ENCODE results near the gene KIF2C. TPM values are rescaled to one million over a fixed set of nuclear protein-coding genes. Genes with fewer than 3 reads are reported as not detected.
"Not testable (repeated sequence)": the region's sequence is repeated elsewhere in the genome, so short reads cannot be mapped to it uniquely, and the experiment has no call there.

KIF2C gene
- total RNA-seq, 3 donors from 2014 or later, result 0.73 to 2.6 (median 0.98) TPM

GRCh38 chr1:44733365-44733764, 6.3 kb upstream of the KIF2C start:
- H3K36me3 ChIP-seq, result no peaks in the 10 kb centered on the region
- no peaks in the 10 kb centered on the region for H3K9me3 ChIP-seq
- H3K4me3 ChIP-seq, result no peak overlapping the region
- H3K27me3 ChIP-seq, result no peaks in the 10 kb centered on the region
- intact Hi-C loops (cut with DNase I; ENCODE audit: low total_unique reads), result loop anchor here (2.0 kb wide), 1 partner anchor 43 kb away; no protein-coding TSS in a partner anchor
- H3K27ac ChIP-seq, result peak overlapping the region; percentile 46 to 67
- TF ChIP-seq POLR2A (IDR thresholded peaks at IDR 0.05), result no peak
- TF ChIP-seq CTCF (IDR thresholded peaks at IDR 0.05), result no peak
- TF ChIP-seq POLR2AphosphoS5 (IDR thresholded peaks at IDR 0.05), result no peak
- H3K4me1 ChIP-seq, result no peaks in the 10 kb centered on the region
- peak in 1 of 2 donors; percentile 45 for DNase-seq (ENCODE audit: low spot score in 2 of 2)

- H3K4me1 ChIP-seq, result no peaks in the 10 kb centered on the region
- DNase-seq (ENCODE audit: low spot score in 2 of 2), result no peak
- no peak overlapping the region for H3K4me3 ChIP-seq
- H3K27me3 ChIP-seq, result no peaks in the 10 kb centered on the region
- H3K9me3 ChIP-seq, result no peaks in the 10 kb centered on the region
- intact Hi-C loops (cut with DNase I; ENCODE audit: low total_unique reads), result loop anchor here (2.0 kb wide), 1 partner anchor 43 kb away; no protein-coding TSS in a partner anchor
- no peaks in the 10 kb centered on the region for H3K36me3 ChIP-seq
- peak overlapping the region; percentile 46 to 67 for H3K27ac ChIP-seq
- TF ChIP-seq POLR2A (IDR thresholded peaks at IDR 0.05) (no peak), CTCF (IDR thresholded peaks at IDR 0.05) (no peak), POLR2AphosphoS5 (IDR thresholded peaks at IDR 0.05) (no peak)
These were observed 5.9 kb upstream of the KIF2C start for GRCh38 chr1:44733784-44734183.

- no peak for TF ChIP-seq POLR2AphosphoS5 (IDR thresholded peaks at IDR 0.05)
- intact Hi-C loops (cut with DNase I; ENCODE audit: low total_unique reads), result loop anchor here (5.0 kb wide), 1 partner anchor 879 kb away; no protein-coding TSS in a partner anchor
- Histone ChIP-seq H3K4me1 (peaks cover 0 to 6% of the 10 kb centered on the region in 2 donors), H3K27ac (no peak overlapping the region), H3K36me3 (no peaks in the 10 kb centered on the region), H3K9me3 (no peaks in the 10 kb centered on the region), H3K4me3 (no peak overlapping the region), H3K27me3 (no peaks in the 10 kb centered on the region)
- DNase-seq (ENCODE audit: low spot score in 2 of 2), result no peak
These were observed 3.6 kb upstream of the KIF2C start for GRCh38 chr1:44735992-44736391.

GRCh38 chr1:44738953-44739306, 707 bp upstream of the KIF2C start:
- H3K9me3 ChIP-seq, result not testable (repeated sequence)
- intact Hi-C loops (cut with DNase I; ENCODE audit: low total_unique reads), result loop anchor here (5.0 kb wide), 1 partner anchor 882 kb away; no protein-coding TSS in a partner anchor
- H3K27ac ChIP-seq, result peak overlapping the region; percentile 83 to 86

GRCh38 chr1:44740179-44740617, 561 bp downstream of the KIF2C start:
- Histone ChIP-seq H3K36me3 (no peaks in the 10 kb centered on the region), H3K9me3 (no peaks in the 10 kb centered on the region), H3K4me1 (peaks cover 0 to 6% of the 10 kb centered on the region in 2 donors), H3K27me3 (no peaks in the 10 kb centered on the region), H3K27ac (peak overlapping the region; percentile 83 to 86), H3K4me3 (peak overlapping the region; percentile 47 to 64 (median 56))
- DNase-seq (ENCODE audit: low spot score in 2 of 2), result no peak
- intact Hi-C loops (cut with DNase I; ENCODE audit: low total_unique reads), result no loop called here
- TF ChIP-seq POLR2AphosphoS5 (IDR thresholded peaks at IDR 0.05) (no peak), CTCF (IDR thresholded peaks at IDR 0.05) (no peak), POLR2A (IDR thresholded peaks at IDR 0.05) (no peak)

More at GRCh38 chr1:44738953-44739306, 707 bp upstream of the KIF2C start:
- peak overlapping the region; percentile 47 to 64 (median 56) for H3K4me3 ChIP-seq
- DNase-seq (ENCODE audit: low spot score in 2 of 2); H3K36me3 ChIP-seq; H3K4me1 ChIP-seq; H3K27me3 ChIP-seq: not testable (repeated sequence)

GRCh38 chr1:44743211-44743610, 3.6 kb downstream of the KIF2C start:
- no peak for DNase-seq (ENCODE audit: low spot score in 2 of 2)
- Histone ChIP-seq H3K27me3 (no peaks in the 10 kb centered on the region), H3K36me3 (no peaks in the 10 kb centered on the region), H3K4me1 (peaks cover 0 to 6% of the 10 kb centered on the region in 2 donors), H3K27ac (no peak overlapping the region), H3K4me3 (no peak overlapping the region), H3K9me3 (no peaks in the 10 kb centered on the region)
- intact Hi-C loops (cut with DNase I; ENCODE audit: low total_unique reads), result no loop called here
- TF ChIP-seq POLR2AphosphoS5 (IDR thresholded peaks at IDR 0.05), result no peak
- TF ChIP-seq CTCF (IDR thresholded peaks at IDR 0.05), result no peak
- no peak for TF ChIP-seq POLR2A (IDR thresholded peaks at IDR 0.05)
